Measurements from ENCODE around the gene CHRNA1.

DNA sequence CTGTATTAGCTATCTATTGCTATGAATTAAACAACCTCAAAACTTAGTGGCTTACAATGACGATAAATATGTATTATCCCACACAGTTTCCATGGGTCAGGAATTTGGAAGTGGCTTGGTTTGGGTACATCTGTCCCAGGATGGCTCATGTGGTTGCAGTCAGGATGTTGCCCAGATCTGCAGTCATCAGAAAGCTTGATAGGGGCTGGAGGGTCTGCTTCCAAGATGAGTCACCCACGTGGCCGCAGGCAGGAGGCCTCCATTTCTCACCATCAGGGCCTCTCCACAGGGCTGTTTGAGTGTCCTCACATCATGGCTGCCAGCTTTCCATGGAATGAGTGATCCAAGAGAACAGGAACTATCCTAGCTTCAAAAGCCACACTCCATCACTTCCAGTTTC is 46.4 kb downstream of the CHRNA1 start:
- TF ChIP-seq, protein P1, sequence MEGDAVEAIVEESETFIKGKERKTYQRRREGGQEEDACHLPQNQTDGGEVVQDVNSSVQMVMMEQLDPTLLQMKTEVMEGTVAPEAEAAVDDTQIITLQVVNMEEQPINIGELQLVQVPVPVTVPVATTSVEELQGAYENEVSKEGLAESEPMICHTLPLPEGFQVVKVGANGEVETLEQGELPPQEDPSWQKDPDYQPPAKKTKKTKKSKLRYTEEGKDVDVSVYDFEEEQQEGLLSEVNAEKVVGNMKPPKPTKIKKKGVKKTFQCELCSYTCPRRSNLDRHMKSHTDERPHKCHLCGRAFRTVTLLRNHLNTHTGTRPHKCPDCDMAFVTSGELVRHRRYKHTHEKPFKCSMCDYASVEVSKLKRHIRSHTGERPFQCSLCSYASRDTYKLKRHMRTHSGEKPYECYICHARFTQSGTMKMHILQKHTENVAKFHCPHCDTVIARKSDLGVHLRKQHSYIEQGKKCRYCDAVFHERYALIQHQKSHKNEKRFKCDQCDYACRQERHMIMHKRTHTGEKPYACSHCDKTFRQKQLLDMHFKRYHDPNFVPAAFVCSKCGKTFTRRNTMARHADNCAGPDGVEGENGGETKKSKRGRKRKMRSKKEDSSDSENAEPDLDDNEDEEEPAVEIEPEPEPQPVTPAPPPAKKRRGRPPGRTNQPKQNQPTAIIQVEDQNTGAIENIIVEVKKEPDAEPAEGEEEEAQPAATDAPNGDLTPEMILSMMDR (IDR thresholded peaks at IDR 0.05), result no peak
- no peak for TF ChIP-seq POLR2A (IDR thresholded peaks at IDR 0.05)

Data from esophagus squamous epithelium (tissue), 4 donors.